IMR-90 (cell line): ENCODE results near the gene PTMS.

Experiments used
- BHLHE40 ChIP-seq: fragments of 150-350 bp; IDR thresholded peaks from 2 replicates; pipeline ENCODE4 v1.6.1; 2016; ENCODE audit warnings: mild to moderate bottlenecking, low read depth, low read length
- CTCF ChIP-seq: conservative IDR thresholded peaks from 2 replicates; pipeline ENCODE4 v1.5.1; 2012; ENCODE audit warnings: mild to moderate bottlenecking, low read depth, low read length, improper control_type of control experiment
- MAZ ChIP-seq: IDR thresholded peaks from 2 replicates; pipeline ENCODE4 v1.6.1; 2012; ENCODE audit warnings: low read depth, mild to moderate bottlenecking, low read length, improper control_type of control experiment, moderate library complexity, borderline replicate concordance
- RFX5 ChIP-seq: IDR thresholded peaks from 2 replicates; pipeline ENCODE4 v1.8.0; 2012; ENCODE audit warnings: low read depth, mild to moderate bottlenecking, low read length, moderate library complexity
- SMC3 ChIP-seq: fragments of 150-350 bp; IDR thresholded peaks from 2 replicates; pipeline ENCODE4 v1.6.1; 2016; ENCODE audit warnings: low read depth, mild to moderate bottlenecking, antibody characterized with exemption, low read length, moderate library complexity

GRCh38 chr12:6723607-6724408, 42.4 kb upstream of the PTMS start, which contains the start of gene COPS7A:
- TF ChIP-seq CTCF (no peak), SMC3 (no peak), RFX5 (no peak), MAZ (peak; percentile 75; the same call in 1 of the 2 replicates), BHLHE40 (peak; percentile 80)
